Osteoblast (primary cell): ENCODE data around the gene IGFBP2. TPM values are rescaled to one million over a fixed set of nuclear protein-coding genes. Genes with fewer than 3 reads are reported as not detected.

Source experiments
- DNase-seq: peaks from one replicate; pipeline ENCODE4 v3.0.0; 2011; ENCODE audit warnings: low spot score, mixed read lengths; ENCODE audit not compliant: insufficient read length; ENCODE audit errors: missing footprints
- H2AFZ ChIP-seq: 2 replicates; pipeline ENCODE4 v1.6.0; 2011; ENCODE audit warnings: mild to moderate bottlenecking, low read length
- H3K27ac ChIP-seq: 2 replicates; pipeline ENCODE4 v1.5.1; 2011; ENCODE audit warnings: mild to moderate bottlenecking, low read depth, low read length, moderate library complexity
- H3K27me3 ChIP-seq: 2 replicates; pipeline ENCODE4 v1.6.0; 2012; ENCODE audit warnings: mild to moderate bottlenecking, control low read depth, inconsistent platforms, low read length, moderate library complexity; ENCODE audit not compliant: insufficient read depth
- H3K36me3 ChIP-seq: 2 replicates; pipeline ENCODE4 v1.5.1; 2011; ENCODE audit warnings: mild to moderate bottlenecking, low read length, control low read depth, moderate library complexity; ENCODE audit not compliant: insufficient read depth
- H3K4me1 ChIP-seq: 2 replicates; pipeline ENCODE4 v1.5.1; 2011; ENCODE audit warnings: mild to moderate bottlenecking, low read length, control low read depth, moderate library complexity; ENCODE audit not compliant: insufficient read depth
- H3K4me2 ChIP-seq: 2 replicates; pipeline ENCODE4 v1.6.0; 2011; ENCODE audit warnings: mild to moderate bottlenecking, low read length; ENCODE audit not compliant: insufficient read depth
- H3K4me3 ChIP-seq: fragments of 200-600 bp; sonication (generic); 3 replicates; pipeline ENCODE4 v1.5.1; 2012; ENCODE audit warnings: mild to moderate bottlenecking, low read length, inconsistent platforms; ENCODE audit not compliant: insufficient read depth
- H3K79me2 ChIP-seq: 2 replicates; pipeline ENCODE4 v1.6.0; 2012; ENCODE audit warnings: mild to moderate bottlenecking, low read length, control low read depth, inconsistent platforms; ENCODE audit not compliant: insufficient read depth
- H3K9me3 ChIP-seq: 2 replicates; pipeline ENCODE4 v1.5.1; 2011; ENCODE audit warnings: low read depth, low read length, control low read depth
- H4K20me1 ChIP-seq: 2 replicates; pipeline ENCODE4 v1.6.0; 2012; ENCODE audit warnings: mild to moderate bottlenecking, low read length, control low read depth; ENCODE audit not compliant: insufficient read depth
- total RNA-seq: library from RNA; depleted of rRNA; stranded (reverse); fragments of >200 nt; gene quantifications from 2 replicates; pipeline ENCODE4 v1.2.3, GENCODE V29; 2012
- TF ChIP-seq, protein P1 (sequence below): IDR thresholded peaks from 2 replicates; pipeline ENCODE4 v1.5.1; 2011; ENCODE audit warnings: mild to moderate bottlenecking, low read depth, low read length, moderate library complexity; ENCODE audit errors: extremely low read depth

IGFBP2 gene
- total RNA-seq, 1 donor, result 11.2 TPM

DNA sequence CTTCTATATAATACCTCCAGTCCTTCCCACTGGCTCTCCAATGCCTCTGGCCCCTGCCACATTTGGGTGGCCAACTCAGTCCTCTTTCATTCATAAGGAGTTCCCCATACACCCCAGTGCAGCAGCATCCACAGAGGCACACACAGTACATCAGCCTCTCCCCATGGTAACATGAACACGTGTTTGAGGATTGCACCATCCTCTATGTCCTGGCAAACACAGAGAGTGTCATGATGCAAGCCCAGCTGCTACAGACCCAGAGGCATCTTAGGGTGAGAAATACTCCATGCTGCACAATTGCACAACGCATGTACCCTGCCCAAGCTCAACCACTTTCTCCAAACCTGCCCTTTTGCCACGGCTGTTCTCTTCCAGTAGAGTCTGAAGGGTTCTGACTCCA, 50.6 kb downstream of the IGFBP2 start:
- no peak overlapping the region for H3K27ac ChIP-seq
- peaks cover 12% of the 10 kb centered on the region for H3K27me3 ChIP-seq
- H3K79me2 ChIP-seq, result no peaks in the 10 kb centered on the region
- peaks cover 9% of the 10 kb centered on the region for H3K4me1 ChIP-seq
- no peaks in the 10 kb centered on the region for H3K36me3 ChIP-seq
- H3K4me2 ChIP-seq, result no peak overlapping the region
- H3K4me3 ChIP-seq, result no peak overlapping the region
- TF ChIP-seq, protein P1, sequence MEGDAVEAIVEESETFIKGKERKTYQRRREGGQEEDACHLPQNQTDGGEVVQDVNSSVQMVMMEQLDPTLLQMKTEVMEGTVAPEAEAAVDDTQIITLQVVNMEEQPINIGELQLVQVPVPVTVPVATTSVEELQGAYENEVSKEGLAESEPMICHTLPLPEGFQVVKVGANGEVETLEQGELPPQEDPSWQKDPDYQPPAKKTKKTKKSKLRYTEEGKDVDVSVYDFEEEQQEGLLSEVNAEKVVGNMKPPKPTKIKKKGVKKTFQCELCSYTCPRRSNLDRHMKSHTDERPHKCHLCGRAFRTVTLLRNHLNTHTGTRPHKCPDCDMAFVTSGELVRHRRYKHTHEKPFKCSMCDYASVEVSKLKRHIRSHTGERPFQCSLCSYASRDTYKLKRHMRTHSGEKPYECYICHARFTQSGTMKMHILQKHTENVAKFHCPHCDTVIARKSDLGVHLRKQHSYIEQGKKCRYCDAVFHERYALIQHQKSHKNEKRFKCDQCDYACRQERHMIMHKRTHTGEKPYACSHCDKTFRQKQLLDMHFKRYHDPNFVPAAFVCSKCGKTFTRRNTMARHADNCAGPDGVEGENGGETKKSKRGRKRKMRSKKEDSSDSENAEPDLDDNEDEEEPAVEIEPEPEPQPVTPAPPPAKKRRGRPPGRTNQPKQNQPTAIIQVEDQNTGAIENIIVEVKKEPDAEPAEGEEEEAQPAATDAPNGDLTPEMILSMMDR, result no peak
- H3K9me3 ChIP-seq, result no peaks in the 10 kb centered on the region
- no peak overlapping the region for H2AFZ ChIP-seq
- no peaks in the 10 kb centered on the region for H4K20me1 ChIP-seq
- DNase-seq, result peak; percentile 80

DNA sequence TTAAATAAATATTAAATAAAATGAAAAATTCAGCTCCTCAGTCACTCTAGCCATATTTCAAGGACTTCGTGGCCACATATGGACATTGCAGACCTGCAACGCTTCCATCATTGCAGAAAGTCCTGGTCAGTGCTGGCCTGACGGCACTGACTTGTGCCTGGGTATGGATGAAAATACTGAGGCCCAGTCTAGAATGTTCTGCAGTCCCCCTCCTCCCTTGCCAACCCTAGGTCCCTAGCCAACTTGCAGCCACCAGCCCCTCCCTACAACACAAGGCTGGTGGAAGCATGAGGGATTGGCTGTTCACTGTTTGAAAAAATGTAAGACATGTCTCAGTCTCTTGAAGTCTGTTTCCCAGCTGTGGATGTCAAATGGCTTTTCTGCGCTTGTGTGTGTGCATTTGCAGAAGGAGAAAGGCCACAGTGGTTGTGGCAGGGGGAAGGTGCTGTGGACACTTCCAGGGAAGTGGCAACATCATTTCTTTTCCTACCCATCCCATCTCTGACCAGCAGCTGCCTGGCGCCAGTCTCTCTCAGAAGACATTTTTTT, 52.2 kb downstream of the IGFBP2 start:
- H3K4me1 ChIP-seq, result peaks cover 9% of the 10 kb centered on the region
- no peak for DNase-seq
- H3K36me3 ChIP-seq, result no peaks in the 10 kb centered on the region
- no peaks in the 10 kb centered on the region for H3K9me3 ChIP-seq
- H3K27me3 ChIP-seq, result peaks cover 26% of the 10 kb centered on the region
- TF ChIP-seq, protein P1, result no peak
- H3K4me3 ChIP-seq, result no peak overlapping the region
- no peak overlapping the region for H2AFZ ChIP-seq
- no peaks in the 10 kb centered on the region for H4K20me1 ChIP-seq
- H3K4me2 ChIP-seq, result no peak overlapping the region
- no peak overlapping the region for H3K27ac ChIP-seq
- H3K79me2 ChIP-seq, result no peaks in the 10 kb centered on the region

GRCh38 chr2:216687111-216687510, 53.9 kb downstream of the IGFBP2 start:
- Histone ChIP-seq H4K20me1 (no peaks in the 10 kb centered on the region), H3K4me1 (peaks cover 17% of the 10 kb centered on the region), H3K9me3 (no peaks in the 10 kb centered on the region), H3K4me2 (no peak overlapping the region), H3K79me2 (no peaks in the 10 kb centered on the region), H3K27me3 (peaks cover 34% of the 10 kb centered on the region), H3K36me3 (no peaks in the 10 kb centered on the region), H3K4me3 (no peak overlapping the region), H3K27ac (no peak overlapping the region), H2AFZ (no peak overlapping the region)
- TF ChIP-seq, protein P1, result no peak
- DNase-seq, result no peak

DNA sequence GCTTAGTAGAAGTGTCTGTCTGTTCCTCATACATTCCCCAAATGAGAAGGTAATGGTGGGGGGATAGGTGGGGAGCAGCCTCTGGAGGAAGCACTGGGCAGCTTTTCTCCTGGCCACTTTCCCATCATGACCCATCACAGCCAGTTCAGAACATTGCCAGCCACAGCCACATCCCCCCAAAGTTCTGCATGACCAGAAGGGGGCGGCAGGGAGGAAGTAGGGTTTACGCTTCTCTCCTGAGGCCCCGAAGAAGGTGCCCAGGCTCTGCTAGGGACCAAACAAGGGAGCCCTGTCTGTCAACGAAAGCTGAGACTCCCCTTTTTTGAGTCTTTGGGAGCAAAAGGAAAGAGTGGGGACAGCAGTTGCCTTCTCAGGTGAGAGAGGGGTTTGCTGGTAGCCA, 54.4 kb downstream of the IGFBP2 start:
- Histone ChIP-seq H3K27ac (no peak overlapping the region), H3K79me2 (no peaks in the 10 kb centered on the region), H3K4me2 (no peak overlapping the region), H3K36me3 (no peaks in the 10 kb centered on the region), H3K27me3 (peaks cover 39% of the 10 kb centered on the region), H4K20me1 (no peaks in the 10 kb centered on the region), H3K4me3 (no peak overlapping the region), H3K9me3 (no peaks in the 10 kb centered on the region), H2AFZ (no peak overlapping the region), H3K4me1 (peaks cover 22% of the 10 kb centered on the region)
- TF ChIP-seq, protein P1, result peak; percentile 51
- DNase-seq, result peak; percentile 85
